SU-DHL-6 (cell line): ENCODE results near the gene RARB.

Source experiments
- EZH2phosphoT487 ChIP-seq: fragments of 200-600 bp; sonication (generic), shearing (Covaris generic); conservative IDR thresholded peaks from 2 replicates; pipeline ENCODE4 v1.6.1; 2018; ENCODE audit warnings: mild to moderate bottlenecking, antibody characterized with exemption, low read length, moderate library complexity, mixed read lengths
- TF ChIP-seq, protein P1 (sequence below): fragments of 200-600 bp; sonication (generic); IDR thresholded peaks from one replicate; pipeline ENCODE4 v1.5.1; 2017; ENCODE audit warnings: antibody characterized with exemption, mild to moderate bottlenecking, low read length, moderate library complexity; ENCODE audit not compliant: insufficient read depth, poor library complexity, severe bottlenecking

DNA sequence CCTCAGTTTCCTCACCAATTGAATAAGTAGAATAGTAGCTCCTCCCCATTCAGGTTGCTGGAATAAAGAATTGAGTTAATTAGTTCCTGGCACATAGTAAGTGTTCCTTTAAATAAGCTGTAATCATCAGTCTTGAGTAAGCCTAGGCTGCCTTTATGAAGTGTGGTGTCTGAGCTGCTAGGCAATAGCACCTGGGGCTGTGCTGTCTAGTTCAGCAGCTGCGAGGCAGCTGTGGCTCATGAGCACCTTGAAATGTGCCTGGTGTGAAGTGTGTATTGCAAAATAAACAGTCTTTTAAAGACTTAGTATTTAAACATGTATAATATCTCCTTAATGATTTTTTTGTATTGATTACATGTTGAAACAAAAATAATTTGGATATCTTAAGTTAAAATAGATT lies 159.0 kb downstream of the RARB start:
- TF ChIP-seq, protein P1, sequence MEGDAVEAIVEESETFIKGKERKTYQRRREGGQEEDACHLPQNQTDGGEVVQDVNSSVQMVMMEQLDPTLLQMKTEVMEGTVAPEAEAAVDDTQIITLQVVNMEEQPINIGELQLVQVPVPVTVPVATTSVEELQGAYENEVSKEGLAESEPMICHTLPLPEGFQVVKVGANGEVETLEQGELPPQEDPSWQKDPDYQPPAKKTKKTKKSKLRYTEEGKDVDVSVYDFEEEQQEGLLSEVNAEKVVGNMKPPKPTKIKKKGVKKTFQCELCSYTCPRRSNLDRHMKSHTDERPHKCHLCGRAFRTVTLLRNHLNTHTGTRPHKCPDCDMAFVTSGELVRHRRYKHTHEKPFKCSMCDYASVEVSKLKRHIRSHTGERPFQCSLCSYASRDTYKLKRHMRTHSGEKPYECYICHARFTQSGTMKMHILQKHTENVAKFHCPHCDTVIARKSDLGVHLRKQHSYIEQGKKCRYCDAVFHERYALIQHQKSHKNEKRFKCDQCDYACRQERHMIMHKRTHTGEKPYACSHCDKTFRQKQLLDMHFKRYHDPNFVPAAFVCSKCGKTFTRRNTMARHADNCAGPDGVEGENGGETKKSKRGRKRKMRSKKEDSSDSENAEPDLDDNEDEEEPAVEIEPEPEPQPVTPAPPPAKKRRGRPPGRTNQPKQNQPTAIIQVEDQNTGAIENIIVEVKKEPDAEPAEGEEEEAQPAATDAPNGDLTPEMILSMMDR: no peak
- TF ChIP-seq EZH2phosphoT487: no peak
